PFSK-1 (cell line): ENCODE results near the gene TAGAP.

ENCODE experiments used
- SIN3A ChIP-seq: IDR thresholded peaks from 2 replicates; pipeline ENCODE4 v1.6.1; 2012; ENCODE audit warnings: mild to moderate bottlenecking, low read length, moderate library complexity, borderline replicate concordance; ENCODE audit not compliant: insufficient read depth
- TF ChIP-seq, protein P1 (sequence below), 2 experiments: IDR thresholded peaks; 2 replicates each; pipeline versions ENCODE4 v1.6.1 to v1.8.0; 2011 to 2012; ENCODE audit warnings: low read depth in 2 of 2, low read length in 2 of 2, control low read depth in 1 of 2, inconsistent platforms in 1 of 2, mild to moderate bottlenecking in 1 of 2, moderate library complexity in 1 of 2; ENCODE audit not compliant: insufficient read depth in 1 of 2

- no peak for TF ChIP-seq SIN3A
- TF ChIP-seq, protein P1, sequence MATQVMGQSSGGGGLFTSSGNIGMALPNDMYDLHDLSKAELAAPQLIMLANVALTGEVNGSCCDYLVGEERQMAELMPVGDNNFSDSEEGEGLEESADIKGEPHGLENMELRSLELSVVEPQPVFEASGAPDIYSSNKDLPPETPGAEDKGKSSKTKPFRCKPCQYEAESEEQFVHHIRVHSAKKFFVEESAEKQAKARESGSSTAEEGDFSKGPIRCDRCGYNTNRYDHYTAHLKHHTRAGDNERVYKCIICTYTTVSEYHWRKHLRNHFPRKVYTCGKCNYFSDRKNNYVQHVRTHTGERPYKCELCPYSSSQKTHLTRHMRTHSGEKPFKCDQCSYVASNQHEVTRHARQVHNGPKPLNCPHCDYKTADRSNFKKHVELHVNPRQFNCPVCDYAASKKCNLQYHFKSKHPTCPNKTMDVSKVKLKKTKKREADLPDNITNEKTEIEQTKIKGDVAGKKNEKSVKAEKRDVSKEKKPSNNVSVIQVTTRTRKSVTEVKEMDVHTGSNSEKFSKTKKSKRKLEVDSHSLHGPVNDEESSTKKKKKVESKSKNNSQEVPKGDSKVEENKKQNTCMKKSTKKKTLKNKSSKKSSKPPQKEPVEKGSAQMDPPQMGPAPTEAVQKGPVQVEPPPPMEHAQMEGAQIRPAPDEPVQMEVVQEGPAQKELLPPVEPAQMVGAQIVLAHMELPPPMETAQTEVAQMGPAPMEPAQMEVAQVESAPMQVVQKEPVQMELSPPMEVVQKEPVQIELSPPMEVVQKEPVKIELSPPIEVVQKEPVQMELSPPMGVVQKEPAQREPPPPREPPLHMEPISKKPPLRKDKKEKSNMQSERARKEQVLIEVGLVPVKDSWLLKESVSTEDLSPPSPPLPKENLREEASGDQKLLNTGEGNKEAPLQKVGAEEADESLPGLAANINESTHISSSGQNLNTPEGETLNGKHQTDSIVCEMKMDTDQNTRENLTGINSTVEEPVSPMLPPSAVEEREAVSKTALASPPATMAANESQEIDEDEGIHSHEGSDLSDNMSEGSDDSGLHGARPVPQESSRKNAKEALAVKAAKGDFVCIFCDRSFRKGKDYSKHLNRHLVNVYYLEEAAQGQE (IDR thresholded peaks at IDR 0.05; ENCODE audit: insufficient read depth in 1 of 2, low read depth in 2 of 2, low read length in 2 of 2) = no peak
These were observed 36.0 kb downstream of the TAGAP start for GRCh38 chr6:159008656-159009288.
